ENCODE data around the gene CHIT1. TPM values are rescaled to one million over a fixed set of nuclear protein-coding genes. Genes with fewer than 3 reads are reported as not detected.
A peak's percentile ranks its signal among the peaks of the same experiment; 100 is the strongest.

Gene CHIT1
- total RNA-seq, 4 donors from 2014 or later, result 0.45 to 9.0 (median 1.2) TPM; not detected in 1

GRCh38 chr1:203173566-203173965 is 55.9 kb downstream of the CHIT1 start:
- intact Hi-C loops (cut with DNase I), result loop anchor here (5.0 kb wide), 2 partner anchors 44 to 56 kb away; no protein-coding TSS in a partner anchor
- H3K27me3 ChIP-seq, result no peaks in the 10 kb centered on the region
- no peak for TF ChIP-seq POLR2A (IDR thresholded peaks at IDR 0.05)
- TF ChIP-seq CTCF (IDR thresholded peaks at IDR 0.05), result no peak
- H3K36me3 ChIP-seq, result no peaks in the 10 kb centered on the region
- no peak overlapping the region for H3K27ac ChIP-seq
- H3K4me1 ChIP-seq, result peaks cover 8 to 9% of the 10 kb centered on the region in 2 donors
- WGBS, 2 donors, result 79 to 86% methylated on average over 4 to 5 of the region's 5 CpGs
- no peak for DNase-seq
- H3K4me3 ChIP-seq (replicated peaks in 1 of 3), result no peak overlapping the region
- no peaks in the 10 kb centered on the region for H3K9me3 ChIP-seq

GRCh38 chr1:203173011-203173555 is 56.4 kb downstream of the CHIT1 start:
- TF ChIP-seq CTCF (IDR thresholded peaks at IDR 0.05) (no peak), POLR2A (IDR thresholded peaks at IDR 0.05) (no peak)
- H3K4me1 ChIP-seq, result peaks cover 8 to 9% of the 10 kb centered on the region in 2 donors
- no peaks in the 10 kb centered on the region for H3K9me3 ChIP-seq
- no peak overlapping the region for H3K27ac ChIP-seq
- 20 to 53% methylated on average over 1 to 2 of the region's 2 CpGs for WGBS, 2 donors
- no peak for DNase-seq
- H3K27me3 ChIP-seq, result no peaks in the 10 kb centered on the region
- H3K36me3 ChIP-seq, result no peaks in the 10 kb centered on the region
- intact Hi-C loops (cut with DNase I), result loop anchor here (5.0 kb wide), 2 partner anchors 44 to 56 kb away; no protein-coding TSS in a partner anchor
- no peak overlapping the region for H3K4me3 ChIP-seq (replicated peaks in 1 of 3)

GRCh38 chr1:203172184-203173010 is 57.1 kb downstream of the CHIT1 start:
- Histone ChIP-seq H3K27ac (peak overlapping the region in 1 of 3 donors; percentile 30), H3K4me3 (replicated peaks in 1 of 3) (no peak overlapping the region), H3K27me3 (no peaks in the 10 kb centered on the region), H3K36me3 (no peaks in the 10 kb centered on the region), H3K9me3 (no peaks in the 10 kb centered on the region), H3K4me1 (peaks cover 8 to 9% of the 10 kb centered on the region in 2 donors)
- WGBS, 2 donors, result 50 to 70% methylated on average over 6 to 8 of the region's 8 CpGs
- TF ChIP-seq POLR2A (IDR thresholded peaks at IDR 0.05) (no peak), CTCF (IDR thresholded peaks at IDR 0.05) (peak; percentile 41 to 84 (median 72))
- intact Hi-C loops (cut with DNase I), result loop anchor here (5.0 kb wide), 2 partner anchors 45 to 55 kb away; no protein-coding TSS in a partner anchor
- peak; percentile 71 to 79 for DNase-seq

- WGBS, 2 donors, result 80 to 99% methylated on average over 2 to 21 of the region's 22 CpGs
- intact Hi-C loops (cut with DNase I), result loop anchor here (5.0 kb wide), 2 partner anchors 46 to 54 kb away; no protein-coding TSS in a partner anchor
Observed at GRCh38 chr1:203171341-203172183, 57.9 kb downstream of the CHIT1 start.

More at GRCh38 chr1:203171341-203172183, 57.9 kb downstream of the CHIT1 start:
- no peak for TF ChIP-seq POLR2A (IDR thresholded peaks at IDR 0.05)
- no peak for TF ChIP-seq CTCF (IDR thresholded peaks at IDR 0.05)
- Histone ChIP-seq H3K9me3 (no peaks in the 10 kb centered on the region), H3K27me3 (no peaks in the 10 kb centered on the region), H3K27ac (no peak overlapping the region), H3K4me3 (replicated peaks in 1 of 3) (no peak overlapping the region), H3K36me3 (no peaks in the 10 kb centered on the region), H3K4me1 (peaks cover 8 to 9% of the 10 kb centered on the region in 2 donors)
- DNase-seq, result no peak
